GM15510 (cell line): ENCODE data around the gene ACAA2.

Experiments
- POLR2A ChIP-seq: IDR thresholded peaks from 3 replicates; pipeline ENCODE4 v1.6.1; 2011; ENCODE audit warnings: borderline replicate concordance; ENCODE audit not compliant: insufficient read length; ENCODE audit errors: extremely low read depth

ACAA2 gene

DNA sequence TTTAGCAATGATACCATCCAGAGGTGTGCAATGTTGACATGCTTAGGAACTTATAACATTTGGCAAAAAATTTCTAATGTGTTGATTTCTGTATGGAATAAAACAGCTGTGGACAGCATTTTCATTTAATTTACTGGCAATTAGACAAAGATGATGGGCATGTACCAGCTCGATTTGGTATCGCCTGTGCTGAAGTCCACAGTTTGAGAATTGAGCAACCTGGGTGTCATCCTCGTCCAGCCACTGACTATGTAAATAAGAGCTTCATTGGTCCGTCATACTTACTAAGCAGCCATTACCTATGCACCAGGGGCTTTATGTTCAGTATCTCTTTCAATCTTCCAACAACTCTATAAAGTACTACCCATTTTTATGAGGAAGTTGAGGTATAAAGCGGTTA lies 24.6 kb upstream of the ACAA2 start:
- TF ChIP-seq POLR2A = no peak

DNA sequence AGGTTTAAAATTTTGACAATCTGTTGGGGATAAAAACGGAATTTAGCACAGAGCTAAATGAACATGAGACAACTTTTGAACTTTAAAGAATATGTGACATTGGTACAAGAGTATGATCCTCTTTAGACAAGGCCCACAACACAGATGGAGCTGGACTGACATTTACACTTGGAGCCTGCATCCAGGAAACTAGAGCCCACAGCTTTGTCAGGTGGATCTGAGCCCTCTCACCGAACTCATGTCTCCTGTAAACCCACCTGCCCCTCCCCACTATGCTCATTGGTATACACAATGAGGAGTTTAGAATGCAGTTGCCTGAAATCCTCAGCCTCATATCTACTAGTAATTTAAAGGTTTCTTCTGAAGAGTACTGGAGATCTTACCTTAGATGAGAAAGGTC lies 22.1 kb upstream of the ACAA2 start:
- no peak for TF ChIP-seq POLR2A

DNA sequence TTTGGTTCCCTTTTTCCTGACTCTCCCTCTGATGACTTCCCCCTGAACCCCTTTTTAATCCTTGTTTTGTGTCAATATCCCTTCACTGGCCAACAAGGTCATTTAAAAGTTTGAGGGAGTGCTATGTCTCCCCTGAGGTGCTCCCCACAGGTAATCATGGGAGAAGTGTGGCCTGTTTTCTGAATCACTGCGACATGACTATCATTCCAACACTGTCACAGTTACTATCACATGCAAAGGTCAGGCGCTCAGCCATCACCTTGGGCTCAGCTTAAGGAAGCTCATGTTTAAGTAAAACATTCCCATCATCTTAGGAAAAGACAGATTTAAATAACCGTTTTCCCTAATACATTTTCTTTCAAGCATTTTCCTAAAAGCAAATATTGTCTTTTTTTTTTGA lies 20.9 kb upstream of the ACAA2 start:
- no peak for TF ChIP-seq POLR2A

DNA sequence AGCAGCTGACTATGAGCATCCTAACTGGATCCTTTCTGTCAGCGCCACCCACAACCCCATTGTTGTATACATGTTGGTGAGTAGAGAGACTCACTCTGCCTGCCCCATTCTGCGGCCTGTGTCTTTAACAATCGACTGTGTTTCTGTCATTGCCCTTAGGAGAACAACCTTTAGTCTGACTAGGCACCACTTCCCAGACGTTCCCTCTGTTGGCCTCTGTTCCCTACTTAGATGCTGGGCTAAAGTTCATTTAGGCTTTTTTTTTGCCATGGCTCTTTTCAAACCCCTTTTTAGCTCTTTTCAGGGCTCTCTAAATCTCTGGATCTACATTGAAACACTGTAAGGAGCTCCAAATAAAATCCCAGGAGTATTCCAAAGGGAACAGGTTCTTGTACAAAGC lies 20.5 kb upstream of the ACAA2 start:
- TF ChIP-seq POLR2A = no peak

DNA sequence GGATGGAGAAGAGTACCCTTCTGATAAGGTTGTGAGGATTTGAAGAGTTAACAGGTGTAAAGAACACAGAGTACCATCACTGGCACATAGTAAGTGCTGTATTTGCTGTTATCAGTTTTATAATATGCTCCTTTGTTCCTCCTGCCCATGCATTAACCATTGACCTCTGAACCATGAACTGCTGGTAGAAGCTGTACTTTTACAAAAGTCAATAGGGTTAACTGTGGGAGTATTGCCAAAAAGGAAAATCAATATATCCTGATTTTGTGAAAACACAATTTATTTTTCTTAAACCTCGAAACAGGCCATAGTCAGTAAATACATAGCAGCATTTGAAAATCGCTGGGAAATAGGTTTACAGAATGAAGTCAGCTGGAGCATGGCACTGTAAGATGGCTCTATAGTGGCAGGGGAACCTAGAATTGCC lies 18.9 kb upstream of the ACAA2 start:
- no peak for TF ChIP-seq POLR2A

DNA sequence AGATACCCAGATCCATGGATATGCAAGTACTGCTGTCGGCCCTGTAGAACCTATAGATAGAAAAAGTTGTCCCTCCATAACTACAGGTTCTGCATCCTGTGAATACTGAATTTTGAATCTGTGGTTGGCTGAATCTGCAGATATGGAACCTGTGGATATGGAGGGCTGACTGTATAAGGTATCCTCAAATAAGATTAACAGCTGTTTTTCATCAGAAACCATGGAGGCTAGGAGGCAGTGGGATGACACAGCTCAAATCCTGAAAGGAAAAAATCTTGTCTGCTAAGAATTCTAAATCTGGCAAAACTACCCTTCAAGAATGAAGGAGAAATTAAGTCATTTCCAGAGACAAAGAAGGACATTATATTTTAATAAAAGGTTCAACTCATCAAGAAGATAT lies 14.7 kb upstream of the ACAA2 start:
- no peak for TF ChIP-seq POLR2A

DNA sequence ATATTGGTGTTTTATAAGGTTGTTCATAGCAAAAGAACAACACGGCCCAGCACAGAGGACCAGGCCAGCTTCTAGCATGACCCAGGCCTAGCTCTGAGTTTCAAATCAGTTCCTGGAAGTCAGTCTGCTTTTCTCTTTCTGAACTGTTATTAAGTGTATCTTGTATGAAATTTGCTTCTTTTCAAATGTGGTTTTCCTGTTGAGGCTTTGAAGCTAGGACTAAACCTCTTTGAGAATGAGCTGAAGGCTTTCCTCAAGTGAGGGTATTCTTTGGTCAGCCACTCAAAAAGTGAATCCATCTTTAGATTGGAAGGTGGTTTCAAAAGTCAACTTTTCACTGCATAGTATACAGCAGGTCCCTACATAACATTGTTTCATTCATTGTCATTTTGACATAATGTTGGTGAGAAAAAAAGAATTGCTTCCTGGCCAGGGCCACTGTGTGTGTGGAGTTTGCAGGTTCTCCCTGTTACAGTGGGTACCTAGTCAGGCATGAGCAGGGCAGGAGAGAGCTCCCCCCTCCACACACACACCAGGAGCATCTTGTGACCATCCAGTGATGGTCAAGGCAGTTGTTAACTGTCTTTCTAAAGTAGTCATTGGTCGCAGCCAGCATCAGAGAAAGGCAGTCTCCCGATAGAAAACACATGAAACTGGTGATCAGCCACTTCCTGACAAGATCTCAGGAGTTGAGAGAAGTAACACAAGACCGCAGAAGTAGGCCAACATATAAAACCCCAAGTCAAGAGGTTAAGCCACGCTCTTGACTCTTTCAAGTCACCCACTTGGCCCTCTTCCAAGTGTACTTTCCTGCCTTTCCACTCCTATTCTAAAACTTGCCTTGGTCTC lies 6.7 kb upstream of the ACAA2 start:
- no peak for TF ChIP-seq POLR2A

DNA sequence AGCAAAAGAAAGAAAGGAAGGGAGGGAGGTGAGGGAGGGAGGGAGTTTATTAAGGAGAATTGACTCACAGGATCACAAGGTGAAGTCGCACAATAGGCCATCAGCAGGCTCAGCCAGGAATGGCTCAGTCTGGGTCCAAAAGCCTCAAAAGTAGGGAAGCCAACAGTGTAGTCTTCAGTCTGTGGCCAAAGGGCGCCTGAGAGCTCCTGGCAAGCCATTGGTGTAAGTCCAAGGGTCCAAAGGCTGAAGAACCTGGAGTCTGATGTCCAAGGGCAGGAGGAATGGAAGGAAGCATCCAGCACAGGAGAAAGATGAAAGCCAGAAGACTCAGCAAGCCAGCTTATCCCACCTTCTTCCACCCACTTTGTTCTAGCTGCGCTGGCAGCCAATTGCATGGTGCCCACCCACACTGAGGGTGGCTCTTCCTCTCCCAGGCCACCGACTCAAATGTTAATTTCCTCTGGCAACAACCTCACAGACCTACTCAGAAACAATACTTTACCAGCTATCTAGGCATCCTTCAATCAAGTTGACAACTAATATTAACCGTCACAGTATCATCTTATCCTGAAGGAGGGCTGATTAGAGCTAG lies 5.8 kb upstream of the ACAA2 start:
- no peak for TF ChIP-seq POLR2A

DNA sequence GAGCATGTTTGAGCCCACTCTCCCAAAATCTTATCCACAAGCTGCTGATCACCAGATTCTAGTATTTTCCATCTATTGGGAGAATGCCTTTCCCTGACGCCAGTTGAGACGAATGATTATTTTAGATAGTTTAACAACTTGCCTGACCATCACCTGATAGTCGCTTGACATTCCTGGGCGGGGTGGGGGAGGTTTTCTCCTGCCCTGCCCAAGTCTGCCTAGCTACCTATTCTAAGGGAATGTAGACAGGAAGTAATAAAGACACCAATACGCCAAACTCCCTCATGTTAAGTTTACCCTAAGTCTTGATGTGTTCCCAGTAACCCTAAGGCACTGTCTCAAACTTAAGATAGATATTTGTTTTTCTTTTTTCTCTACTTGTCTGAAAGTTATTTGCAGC lies 4.6 kb upstream of the ACAA2 start:
- TF ChIP-seq POLR2A = no peak

DNA sequence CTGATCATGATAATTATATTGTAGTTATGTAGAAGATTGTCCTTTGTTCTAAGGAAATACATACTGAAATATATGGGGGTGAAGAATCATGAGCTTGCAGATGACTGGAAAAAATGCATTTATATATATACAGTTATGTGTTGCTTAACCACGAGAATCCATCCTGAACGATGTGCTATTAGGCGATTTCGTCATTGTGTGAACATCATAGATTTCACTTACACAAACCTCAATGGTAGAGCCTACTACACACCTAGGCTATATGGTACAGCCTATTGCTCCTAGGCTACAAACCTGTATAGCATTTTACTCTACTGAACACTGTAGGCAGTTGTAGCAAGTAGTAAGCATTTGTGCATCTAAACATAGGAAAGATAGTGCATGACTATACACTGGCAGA lies 2.6 kb upstream of the ACAA2 start:
- no peak for TF ChIP-seq POLR2A

DNA sequence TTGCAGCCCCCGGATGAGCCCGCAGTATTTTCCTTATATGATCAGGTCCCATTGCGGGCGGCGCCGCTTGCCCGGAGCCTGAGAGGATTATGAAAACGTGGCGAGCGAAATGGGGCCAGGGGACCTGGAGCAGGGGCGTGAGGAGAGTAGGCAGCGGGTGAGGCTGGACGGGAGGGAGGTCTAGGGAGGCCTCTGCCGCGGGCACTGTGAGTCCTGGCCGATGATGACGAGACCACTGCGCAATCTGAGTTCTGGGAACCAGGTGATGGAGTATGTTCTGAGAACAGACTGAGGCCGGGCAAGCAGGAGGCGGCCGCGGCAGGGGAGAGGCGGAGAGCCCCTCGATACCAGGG lies 790 bp upstream of the ACAA2 start:
- TF ChIP-seq POLR2A = no peak

DNA sequence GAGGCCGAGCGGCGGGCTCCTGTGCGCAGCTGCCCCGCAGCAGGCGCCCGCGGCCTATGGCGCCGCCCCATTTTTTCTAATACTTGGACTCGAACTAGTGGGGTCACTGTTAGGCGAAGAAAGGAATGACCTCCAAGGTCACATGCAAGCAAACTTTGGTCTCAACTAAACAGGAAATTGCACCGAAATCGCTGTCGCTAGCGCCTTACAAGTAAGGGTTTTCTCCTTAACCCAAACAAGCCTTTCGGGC lies 339 bp downstream of the ACAA2 start:
- TF ChIP-seq POLR2A = no peak

DNA sequence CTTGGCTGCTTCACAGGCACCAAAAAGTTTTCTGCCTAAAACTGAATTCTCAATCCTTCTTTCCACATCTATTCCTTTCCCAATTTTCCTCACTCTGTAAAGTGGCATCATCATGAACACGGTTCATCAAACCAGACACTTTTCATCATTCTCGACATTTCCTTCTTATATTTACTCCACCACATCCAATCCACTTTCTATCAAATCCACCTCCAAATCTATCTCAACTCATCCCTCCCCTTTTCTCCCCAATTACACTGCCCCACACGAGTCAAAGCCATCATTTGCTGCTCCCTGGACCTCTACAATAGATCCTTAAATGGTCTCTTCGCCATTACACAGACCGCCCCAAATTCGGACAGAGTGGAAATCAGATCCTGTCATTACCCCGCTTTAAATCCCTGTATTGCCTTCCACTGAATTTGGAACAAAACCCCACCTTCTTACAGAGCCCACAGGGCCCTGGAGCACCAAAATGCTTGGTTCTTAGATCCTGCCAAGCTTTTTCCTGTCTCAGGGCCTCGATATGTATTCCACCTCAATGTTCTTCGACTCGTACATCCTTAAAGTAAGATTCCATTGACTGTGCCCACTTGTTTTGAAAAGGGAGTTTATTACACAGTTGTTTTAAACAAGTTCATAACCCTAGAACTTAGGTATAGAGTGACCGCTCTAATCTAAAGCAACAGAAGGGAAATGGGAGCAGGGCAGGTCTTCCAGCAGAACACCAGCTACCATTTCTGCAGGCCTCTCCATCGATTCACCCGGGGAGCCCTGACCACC lies 856 bp downstream of the ACAA2 start:
- TF ChIP-seq POLR2A = no peak

DNA sequence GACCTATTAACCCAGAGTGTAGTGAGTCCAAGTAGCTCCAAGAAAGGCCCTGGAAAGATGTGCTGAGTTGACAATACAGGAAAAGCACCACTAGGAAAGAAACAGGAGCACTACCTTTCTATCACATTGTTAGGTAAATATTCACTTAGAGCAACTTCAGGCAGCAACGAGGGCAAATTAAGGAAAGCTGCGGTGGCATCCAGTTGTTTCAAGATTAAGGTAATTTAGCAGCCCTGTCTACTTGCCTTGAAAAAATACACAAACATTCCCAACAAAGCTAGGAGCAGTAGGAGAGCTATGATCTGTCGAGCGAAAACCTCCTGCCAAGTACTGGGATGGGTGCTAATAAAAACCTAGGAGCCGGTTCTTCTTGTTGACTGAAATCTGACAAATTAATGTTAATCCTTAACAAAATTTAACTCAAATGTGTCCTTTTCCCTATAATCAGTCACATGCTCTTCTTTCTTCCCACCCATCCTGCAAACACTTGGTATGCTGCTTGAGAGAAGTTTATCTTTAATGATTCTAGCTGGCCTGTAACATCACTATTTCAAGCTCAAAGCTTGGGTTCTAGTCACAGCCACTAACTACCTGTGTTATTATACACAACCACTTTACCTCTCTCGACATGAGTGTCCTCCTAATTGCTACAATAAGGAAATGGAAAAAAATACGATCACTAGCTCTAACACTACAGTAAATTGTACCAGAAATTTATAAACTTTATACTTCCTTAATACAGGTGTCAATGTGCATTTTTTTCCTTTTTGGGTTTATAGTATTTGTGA lies 2.0 kb downstream of the ACAA2 start:
- no peak for TF ChIP-seq POLR2A

DNA sequence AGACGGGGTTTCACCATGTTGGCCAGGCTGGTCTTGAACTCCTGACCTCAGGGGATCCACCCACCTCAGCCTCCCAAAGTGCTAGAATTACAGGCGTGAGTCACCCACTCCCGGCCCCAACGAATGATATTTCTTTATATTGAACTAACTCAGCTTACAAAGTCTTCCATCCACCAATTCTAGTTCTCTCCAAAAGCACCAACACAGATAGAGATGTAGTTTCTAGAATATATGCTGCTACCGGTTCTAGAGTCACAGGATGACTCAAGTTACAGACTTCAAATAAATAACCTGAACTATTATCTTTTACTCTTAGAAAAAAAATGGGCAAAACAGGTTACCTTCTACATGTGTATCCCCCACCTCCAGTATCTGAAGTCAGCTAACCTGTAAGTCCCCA lies 9.2 kb downstream of the ACAA2 start:
- TF ChIP-seq POLR2A = no peak
